H1 (cell line): ENCODE data around the gene CEMP1. TPM values are rescaled to one million over a fixed set of nuclear protein-coding genes. Genes with fewer than 3 reads are reported as not detected.
"Not testable (repeated sequence)": the region's sequence is repeated elsewhere in the genome, so short reads cannot be mapped to it uniquely, and the experiment has no call there.

ENCODE experiments used
- CTCF ChIA-PET: fragments of 300-600 bp; sonication (Branson Sonifier 250); formaldehyde crosslinking; loops from one replicate; lab custom pipeline; 2021; ENCODE audit not compliant: partially characterized antibody; lab: Charles Lee
- POLR2A ChIA-PET: fragments of 300-600 bp; sonication (Branson Sonifier 250); formaldehyde crosslinking; loops from one replicate; lab custom pipeline; 2021; ENCODE audit warnings: inconsistent platforms; ENCODE audit not compliant: partially characterized antibody; lab: Charles Lee
- DNase-seq, 2 experiments: peaks; one replicate each; pipeline versions ENCODE4 v3.0.0 to v3.0.0-alpha.2; 2010 to 2022; ENCODE audit warnings: low spot score in 2 of 2, low read depth in 1 of 2, mixed read lengths in 1 of 2
- FAIRE-seq: peaks from 2 replicates; lab custom pipeline; 2011; peaks lifted over from hg19 to GRCh38; lab: Jason Lieb, UNC
- H2AFZ ChIP-seq: 2 replicates; pipeline ENCODE4 v1.8.1; 2012; ENCODE audit warnings: low read length, inconsistent platforms
- H2AK5ac ChIP-seq: 2 replicates; pipeline ENCODE4 v1.6.1; 2013; ENCODE audit warnings: low read depth, low read length
- H2BK120ac ChIP-seq: replicated peaks from 2 replicates; pipeline ENCODE3; 2013; ENCODE audit warnings: low read depth, low read length, inconsistent platforms
- H2BK12ac ChIP-seq: 2 replicates; pipeline ENCODE4 v1.6.1; 2013; ENCODE audit warnings: low read depth, low read length
- H2BK15ac ChIP-seq: 2 replicates; pipeline ENCODE4 v1.6.1; 2013; ENCODE audit warnings: low read length
- H2BK20ac ChIP-seq: 2 replicates; pipeline ENCODE4 v1.6.1; 2013; ENCODE audit warnings: low read length
- H2BK5ac ChIP-seq: 2 replicates; pipeline ENCODE4 v1.6.1; 2013; ENCODE audit warnings: low read depth, low read length
- H3K14ac ChIP-seq: 2 replicates; pipeline ENCODE4 v1.6.1; 2013; ENCODE audit warnings: inconsistent platforms; ENCODE audit not compliant: insufficient read length
- H3K18ac ChIP-seq: 2 replicates; pipeline ENCODE4 v1.6.1; 2013; ENCODE audit warnings: low read length; ENCODE audit errors: extremely low read depth
- H3K23ac ChIP-seq: 2 replicates; pipeline ENCODE4 v1.6.1; 2013; ENCODE audit warnings: inconsistent platforms; ENCODE audit not compliant: insufficient read length
- H3K23me2 ChIP-seq: 2 replicates; pipeline ENCODE4 v1.6.1; 2013; ENCODE audit warnings: low read depth, low read length
- H3K27ac ChIP-seq: 2 replicates; pipeline ENCODE4 v1.6.1; 2011; ENCODE audit warnings: low read depth, low read length, inconsistent platforms
- H3K27me3 ChIP-seq, 4 experiments: replicated peaks in 1 of 4; 1 replicate in 1 of 4; 2 replicates in 3 of 4; pipeline versions ENCODE4 v1.6.1 to v1.8.1; 2011 to 2013; ENCODE audit warnings: low read length in 3 of 4, mild to moderate bottlenecking in 3 of 4, inconsistent platforms in 2 of 4, mixed read lengths in 2 of 4, moderate library complexity in 1 of 4; ENCODE audit not compliant: control insufficient read depth in 3 of 4, insufficient read depth in 3 of 4; ENCODE audit errors: extremely low read depth in 1 of 4
- H3K36me3 ChIP-seq, 4 experiments: 2 replicates each; pipeline versions ENCODE4 v1.6.1 to v1.8.1; 2011 to 2013; ENCODE audit warnings: mild to moderate bottlenecking in 4 of 4, low read length in 3 of 4, moderate library complexity in 2 of 4, control low read depth in 1 of 4, inconsistent platforms in 1 of 4; ENCODE audit not compliant: insufficient read depth in 4 of 4, control insufficient read depth in 2 of 4
- H3K4ac ChIP-seq: replicated peaks from 2 replicates; pipeline ENCODE3; 2013; ENCODE audit warnings: low read length, low read depth, mixed read lengths, inconsistent platforms; ENCODE audit not compliant: insufficient read length
- H3K4me1 ChIP-seq, 4 experiments: replicated peaks in 1 of 4; 1 replicate in 1 of 4; 2 replicates in 3 of 4; pipeline versions ENCODE4 v1.6.1 to v1.8.1; 2011 to 2013; ENCODE audit warnings: low read length in 3 of 4, inconsistent platforms in 2 of 4, mixed read lengths in 1 of 4; ENCODE audit not compliant: insufficient read depth in 4 of 4, control insufficient read depth in 3 of 4
- H3K4me2 ChIP-seq, 2 experiments: 2 replicates each; pipeline versions ENCODE4 v1.6.1 to v1.8.1; 2011 to 2013; ENCODE audit warnings: low read depth in 2 of 2, low read length in 2 of 2, control low read depth in 1 of 2, inconsistent platforms in 1 of 2, mild to moderate bottlenecking in 1 of 2; ENCODE audit not compliant: insufficient read depth in 1 of 2
- H3K4me3 ChIP-seq, 4 experiments: fragments of 200-600, 300-600 bp in 1 of 4; sonication (generic), shearing (Covaris generic), sonication (Bioruptor Twin) in 1 of 4; 2 replicates each; pipeline versions ENCODE4 v1.5.1 to v1.8.1; 2011 to 2016; ENCODE audit warnings: low read length in 4 of 4, low read depth in 3 of 4, control low read depth in 2 of 4, inconsistent platforms in 2 of 4, mild to moderate bottlenecking in 2 of 4, mixed read lengths in 1 of 4, moderate library complexity in 1 of 4; ENCODE audit not compliant: insufficient read depth in 2 of 4; ENCODE audit errors: extremely low read depth in 1 of 4
- H3K56ac ChIP-seq: replicated peaks from 2 replicates; pipeline ENCODE3; 2013; ENCODE audit warnings: low read depth, mild to moderate bottlenecking, mixed read lengths, low read length, inconsistent platforms; ENCODE audit not compliant: insufficient read length
- H3K79me1 ChIP-seq: 2 replicates; pipeline ENCODE4 v1.6.1; 2013; ENCODE audit warnings: low read depth, low read length, control low read depth
- H3K79me2 ChIP-seq, 2 experiments: 2 replicates each; pipeline versions ENCODE4 v1.6.1 to v1.8.1; 2012 to 2013; ENCODE audit warnings: low read length in 2 of 2, mild to moderate bottlenecking in 2 of 2, inconsistent platforms in 1 of 2; ENCODE audit not compliant: insufficient read depth in 2 of 2, control insufficient read depth in 1 of 2
- H3K9ac ChIP-seq, 4 experiments: replicated peaks in 1 of 4; 1 replicate in 1 of 4; 2 replicates in 3 of 4; pipeline versions ENCODE4 v1.6.1 to v1.8.1; 2011 to 2013; ENCODE audit warnings: low read depth in 3 of 4, low read length in 3 of 4, control low read depth in 2 of 4, mild to moderate bottlenecking in 2 of 4, moderate library complexity in 2 of 4, inconsistent platforms in 1 of 4; ENCODE audit errors: extremely low read depth in 1 of 4
- H3K9me3 ChIP-seq, 2 experiments: 2 replicates each; pipeline versions ENCODE4 v1.6.1 to v1.8.1; 2012 to 2013; ENCODE audit warnings: mild to moderate bottlenecking in 2 of 2, moderate library complexity in 2 of 2, control low read depth in 1 of 2, inconsistent platforms in 1 of 2, low read depth in 1 of 2, low read length in 1 of 2, mixed read lengths in 1 of 2; ENCODE audit not compliant: insufficient read depth in 2 of 2
- H4K20me1 ChIP-seq, 2 experiments: replicated peaks in 1 of 2; 2 replicates each; pipeline versions ENCODE3 to v1.8.1; 2011 to 2013; ENCODE audit warnings: inconsistent platforms in 2 of 2, low read length in 2 of 2, mild to moderate bottlenecking in 1 of 2; ENCODE audit not compliant: insufficient read depth in 2 of 2, control insufficient read depth in 1 of 2
- H4K5ac ChIP-seq: 2 replicates; pipeline ENCODE4 v1.6.1; 2013; ENCODE audit warnings: low read length, low read depth, mixed read lengths, inconsistent platforms; ENCODE audit not compliant: insufficient read length
- H4K8ac ChIP-seq: 2 replicates; pipeline ENCODE4 v1.8.0; 2013; ENCODE audit warnings: mild to moderate bottlenecking, moderate library complexity, low read length, inconsistent platforms; ENCODE audit not compliant: insufficient read depth; ENCODE audit errors: extremely low read depth
- H4K91ac ChIP-seq: replicated peaks from 2 replicates; pipeline ENCODE3; 2013; ENCODE audit warnings: low read length, mixed read lengths, inconsistent platforms; ENCODE audit not compliant: insufficient read length
- WGBS, 2 experiments: shearing (Covaris generic) in 1 of 2; methylation state at CpG; one replicate each; pipeline versions ENCODE4 v1.1.6 to v1.1.7; 2013 to 2015; ENCODE audit warnings: low lambda C conversion rate in 2 of 2, mixed read lengths in 2 of 2, inconsistent platforms in 1 of 2, low coverage in 1 of 2, missing lambda C conversion rate in 1 of 2; ENCODE audit not compliant: insufficient replicate concordance in 2 of 2, insufficient coverage in 1 of 2, insufficient read length in 1 of 2; ENCODE audit errors: extremely low coverage in 1 of 2, missing lambda C conversion rate in 1 of 2; 5-methylcytosine and 5-hydroxymethylcytosine counted together
- polyA plus RNA-seq, 7 experiments: library from polyadenylated mRNA; depleted of rRNA in 3 of 7; stranded (reverse) in 5 of 7; unstranded in 2 of 7; fragments of >200 nt in 5 of 7; fragments of 200-250 nt in 2 of 7; gene quantifications; 1 replicate in 5 of 7; 2 replicates in 1 of 7; 4 replicates in 1 of 7; pipeline versions ENCODE4 v1.2.1 to v1.2.3, GENCODE V29; 2011 to 2013; ENCODE audit warnings: missing spikeins in 2 of 7, mixed read lengths in 2 of 7
- total RNA-seq: library from RNA; stranded (reverse); fragmentation: NEBNext Ultra II Directional; extraction: Animal tissue kit (Norgen Biotek cat#: 25700); gene quantifications from 2 replicates; pipeline ENCODE4 v1.2.1, GENCODE V29; 2021

The CEMP1 gene
- total and polyA plus RNA-seq, 2 of the 8 experiments (the other 6 are each of a cell fraction or from before 2014, with no cell fraction given), result not detected

- H3K56ac ChIP-seq, H3K4me2 ChIP-seq, H3K4me3 ChIP-seq, H2BK15ac ChIP-seq, H2AFZ ChIP-seq, POLR2A ChIA-PET, DNase-seq, H3K27ac ChIP-seq, H2BK20ac ChIP-seq, H2AK5ac ChIP-seq, H4K91ac ChIP-seq, H3K23me2 ChIP-seq, H2BK5ac ChIP-seq, H3K9ac ChIP-seq, H3K18ac ChIP-seq, H3K14ac ChIP-seq, H3K79me1 ChIP-seq, FAIRE-seq, H3K27me3 ChIP-seq, H3K23ac ChIP-seq, H4K8ac ChIP-seq, H3K9me3 ChIP-seq, H2BK12ac ChIP-seq, H4K20me1 ChIP-seq, H3K4me1 ChIP-seq, CTCF ChIA-PET, H3K36me3 ChIP-seq, H3K4ac ChIP-seq, H4K5ac ChIP-seq, H2BK120ac ChIP-seq: not testable (repeated sequence)
- peaks cover 0 to 14% of the 10 kb centered on the region in 2 experiments; a peak in 2 of 4 replicates for H3K79me2 ChIP-seq
- WGBS, 2 experiments, result no CpG with 5 or more reads among the region's 14 CpGs
These were observed 19.2 kb upstream of the CEMP1 start for GRCh38 chr16:2550283-2550878.

DNA sequence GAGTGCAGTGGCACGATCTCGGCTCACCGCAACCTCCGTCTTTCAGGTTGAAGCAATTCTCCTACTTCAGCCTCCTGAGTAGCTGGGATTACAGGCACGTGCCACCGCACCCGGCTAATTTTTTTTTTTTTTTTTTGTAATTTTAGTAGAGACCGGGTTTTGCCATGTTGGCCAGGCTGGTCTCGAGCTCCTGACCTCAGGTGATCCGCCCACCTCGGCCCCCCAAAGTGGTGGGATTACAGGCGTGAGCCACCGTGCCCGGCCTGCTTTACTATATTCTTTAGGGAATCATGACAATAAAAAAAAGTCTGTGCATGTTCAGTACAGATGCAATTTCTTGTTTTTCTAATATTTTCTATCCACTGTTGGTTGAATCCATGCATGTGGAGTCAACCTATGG, 12.6 kb upstream of the CEMP1 start:
- not testable (repeated sequence) for H2BK12ac ChIP-seq, H3K4me1 ChIP-seq, H4K8ac ChIP-seq, H4K20me1 ChIP-seq, H3K23me2 ChIP-seq, H3K36me3 ChIP-seq, H3K18ac ChIP-seq, H3K27me3 ChIP-seq, H3K79me1 ChIP-seq, H3K4me2 ChIP-seq, H2AFZ ChIP-seq, H3K27ac ChIP-seq, H2BK120ac ChIP-seq, FAIRE-seq, H4K91ac ChIP-seq, H2BK20ac ChIP-seq, H2BK5ac ChIP-seq, H3K4me3 ChIP-seq, H3K9me3 ChIP-seq, H3K9ac ChIP-seq, H4K5ac ChIP-seq, H3K14ac ChIP-seq, H3K23ac ChIP-seq, H3K56ac ChIP-seq, H2BK15ac ChIP-seq, H3K4ac ChIP-seq, DNase-seq, H2AK5ac ChIP-seq
- POLR2A ChIA-PET, result interaction anchor here (0.6 to 1.4 kb wide), 2 partner anchors 11 to 399 kb away, joined by 3 to 4 read pairs; no protein-coding TSS in a partner anchor
- H3K79me2 ChIP-seq, result peaks cover 0 to 45% of the 10 kb centered on the region in 2 experiments; a peak in 2 of 4 replicates
- CTCF ChIA-PET, result interaction anchor here (0.7 to 1.0 kb wide), 2 partner anchors 24 to 52 kb away, joined by 3 read pairs; partner anchors contain the start of gene AMDHD2
- 83% methylated on average over 11 of the region's 14 CpGs; no CpG with 5 or more reads in 1 of the 2 experiments for WGBS, 2 experiments
